Eye (tissue), 1 donor: ENCODE data around the gene DOCK4.

Experiments
- DNase-seq: peaks from one replicate; pipeline ENCODE4 v3.0.0-alpha.2; 2015

DOCK4 gene

GRCh38 chr7:111836592-111836991 lies 369.6 kb downstream of the DOCK4 start:
- no peak for DNase-seq

- DNase-seq, result peak; percentile 23
Observed at GRCh38 chr7:111835066-111835465, 371.1 kb downstream of the DOCK4 start.

- DNase-seq, result no peak
Observed at GRCh38 chr7:111834367-111834766, 371.8 kb downstream of the DOCK4 start.

- peak; percentile 12 for DNase-seq
Observed at GRCh38 chr7:111833466-111833865, 372.7 kb downstream of the DOCK4 start.

- DNase-seq, result no peak
Observed at GRCh38 chr7:111832174-111832573, 374.0 kb downstream of the DOCK4 start.

GRCh38 chr7:111829221-111829620 lies 377.0 kb downstream of the DOCK4 start:
- no peak for DNase-seq

- no peak for DNase-seq
Observed at GRCh38 chr7:111827863-111828504, 378.2 kb downstream of the DOCK4 start.

- no peak for DNase-seq
Observed at GRCh38 chr7:111825046-111825445, 381.2 kb downstream of the DOCK4 start.

- no peak for DNase-seq
Observed at GRCh38 chr7:111823826-111824225, 382.4 kb downstream of the DOCK4 start.

GRCh38 chr7:111821046-111821445 lies 385.2 kb downstream of the DOCK4 start:
- no peak for DNase-seq

- DNase-seq, result no peak
Observed at GRCh38 chr7:111820621-111821020, 385.6 kb downstream of the DOCK4 start.

GRCh38 chr7:111820121-111820520 lies 386.1 kb downstream of the DOCK4 start:
- DNase-seq, result no peak

- no peak for DNase-seq
Observed at GRCh38 chr7:111815354-111815753, 390.8 kb downstream of the DOCK4 start.

GRCh38 chr7:111813306-111813705 lies 392.9 kb downstream of the DOCK4 start:
- no peak for DNase-seq

GRCh38 chr7:111806232-111806631 lies 400.0 kb downstream of the DOCK4 start:
- DNase-seq, result no peak

GRCh38 chr7:111803015-111803758 lies 403.0 kb downstream of the DOCK4 start:
- DNase-seq, result no peak

- DNase-seq, result no peak
Observed at GRCh38 chr7:111802194-111802772, 403.9 kb downstream of the DOCK4 start.

GRCh38 chr7:111801277-111801676 lies 404.9 kb downstream of the DOCK4 start:
- no peak for DNase-seq

GRCh38 chr7:111796671-111797070 lies 409.5 kb downstream of the DOCK4 start:
- peak; percentile 35 for DNase-seq

GRCh38 chr7:111789870-111790269 lies 416.3 kb downstream of the DOCK4 start:
- no peak for DNase-seq

- no peak for DNase-seq
Observed at GRCh38 chr7:111789048-111789320, 417.2 kb downstream of the DOCK4 start.

- DNase-seq, result peak; percentile 49
Observed at GRCh38 chr7:111788286-111789047, 417.7 kb downstream of the DOCK4 start.

- DNase-seq, result peak; percentile 27
Observed at GRCh38 chr7:111787741-111788140, 418.5 kb downstream of the DOCK4 start.

GRCh38 chr7:111787099-111787498 lies 419.1 kb downstream of the DOCK4 start:
- peak; percentile 42 for DNase-seq
